Measurements from ENCODE around the gene C18orf63.

- TF ChIP-seq POLR2A (IDR thresholded peaks at IDR 0.05) (no peak), CTCF (IDR thresholded peaks at IDR 0.05) (no peak), POLR2AphosphoS5 (IDR thresholded peaks at IDR 0.05; ENCODE audit: insufficient read depth in 1 of 2, low read depth in 1 of 2) (no peak)
Observed at GRCh38 chr18:74290794-74291471, 24.7 kb upstream of the C18orf63 start.

All from vagina (tissue), 2 donors.